Thoracic aorta (tissue), 2 donors: ENCODE data around the gene ATOH7. TPM values are rescaled to one million over a fixed set of nuclear protein-coding genes. Genes with fewer than 3 reads are reported as not detected.
"Not testable (repeated sequence)": the region's sequence is repeated elsewhere in the genome, so short reads cannot be mapped to it uniquely, and the experiment has no call there.

Experiments used
- ATAC-seq: fragments of 150-250 bp; one replicate; pipeline ENCODE4 v1.8.0; 2017; ENCODE audit warnings: low read depth; ENCODE audit not compliant: insufficient number of reproducible peaks, low FRiP score
- DNase-seq: peaks from one replicate; pipeline ENCODE4 v3.0.0-alpha.2; 2020; ENCODE audit warnings: low spot score
- H3K27ac ChIP-seq, 2 donors: fragments of 200-600 bp; sonication (generic); 1 replicate in 1 of 2; 2 replicates in 1 of 2; pipeline ENCODE4 v1.5.1; 2016; ENCODE audit warnings: mild to moderate bottlenecking in 2 of 2, moderate library complexity in 2 of 2
- H3K27me3 ChIP-seq: fragments of 200-600 bp; sonication (generic); replicated peaks from 2 replicates; pipeline ENCODE4 v1.6.0; 2016; ENCODE audit warnings: mild to moderate bottlenecking; ENCODE audit not compliant: insufficient read depth
- H3K36me3 ChIP-seq: fragments of 200-600 bp; sonication (generic); one replicate; pipeline ENCODE4 v1.5.1; 2016
- H3K4me1 ChIP-seq, 2 donors: fragments of 200-600 bp; sonication (generic); 1 replicate in 1 of 2; 2 replicates in 1 of 2; pipeline versions ENCODE4 v1.5.1 to v1.6.0; 2016; ENCODE audit warnings: low read depth in 2 of 2, mild to moderate bottlenecking in 1 of 2; ENCODE audit not compliant: control insufficient read depth in 1 of 2
- H3K4me3 ChIP-seq: fragments of 200-600 bp; sonication (generic); 2 replicates; pipeline ENCODE4 v1.5.1; 2016; ENCODE audit warnings: mild to moderate bottlenecking
- H3K9me3 ChIP-seq: fragments of 200-600 bp; sonication (generic); 2 replicates; pipeline ENCODE4 v1.5.1; 2016
- CTCF ChIP-seq: fragments of 200-600 bp; sonication (generic); IDR thresholded peaks from one replicate; pipeline ENCODE4 v1.5.1; 2019; ENCODE audit warnings: antibody characterized with exemption
- total RNA-seq, 2 donors: library from RNA; depleted of rRNA; stranded (reverse); fragments of >200 nt; gene quantifications; one replicate each; pipeline versions ENCODE4 v1.1.0 to v1.2.3, GENCODE V29; 2016

The ATOH7 gene
- total RNA-seq, 2 donors from 2014 or later, result not detected

- no peak for TF ChIP-seq CTCF
- DNase-seq, result no peak
- Histone ChIP-seq H3K4me3 (no peak overlapping the region), H3K9me3 (no peaks in the 10 kb centered on the region), H3K27me3 (no peaks in the 10 kb centered on the region), H3K4me1 (no peaks in the 10 kb centered on the region), H3K36me3 (no peaks in the 10 kb centered on the region), H3K27ac (no peak overlapping the region)
- no peak for ATAC-seq
Observed at GRCh38 chr10:68251625-68252495, 19.9 kb upstream of the ATOH7 start.

GRCh38 chr10:68251151-68251550, 19.2 kb upstream of the ATOH7 start:
- H3K27ac ChIP-seq, result no peak overlapping the region
- no peak for ATAC-seq
- no peaks in the 10 kb centered on the region for H3K9me3 ChIP-seq
- no peaks in the 10 kb centered on the region for H3K27me3 ChIP-seq
- H3K4me1 ChIP-seq, result no peaks in the 10 kb centered on the region
- no peak for DNase-seq
- TF ChIP-seq CTCF, result no peak
- H3K4me3 ChIP-seq, result no peak overlapping the region
- no peaks in the 10 kb centered on the region for H3K36me3 ChIP-seq

- Histone ChIP-seq H3K27me3 (no peaks in the 10 kb centered on the region), H3K4me3 (no peak overlapping the region), H3K36me3 (no peaks in the 10 kb centered on the region), H3K9me3 (no peaks in the 10 kb centered on the region), H3K4me1 (no peaks in the 10 kb centered on the region), H3K27ac (no peak overlapping the region)
- no peak for TF ChIP-seq CTCF
- DNase-seq (no peak), ATAC-seq (no peak)
Observed at GRCh38 chr10:68249297-68249696, 17.4 kb upstream of the ATOH7 start.

- no peak for TF ChIP-seq CTCF
- Histone ChIP-seq H3K27me3 (no peaks in the 10 kb centered on the region), H3K4me1 (no peaks in the 10 kb centered on the region), H3K27ac (no peak overlapping the region), H3K4me3 (no peak overlapping the region), H3K36me3 (no peaks in the 10 kb centered on the region), H3K9me3 (no peaks in the 10 kb centered on the region)
- no peak for ATAC-seq
- no peak for DNase-seq
Observed at GRCh38 chr10:68247931-68248330, 16.0 kb upstream of the ATOH7 start.

- not testable (repeated sequence) for H3K27me3 ChIP-seq, H3K4me3 ChIP-seq, DNase-seq, H3K36me3 ChIP-seq, H3K27ac ChIP-seq, ATAC-seq, H3K9me3 ChIP-seq, H3K4me1 ChIP-seq
Observed at GRCh38 chr10:68246397-68246796, 14.5 kb upstream of the ATOH7 start.

- H3K4me1 ChIP-seq, result no peaks in the 10 kb centered on the region
- ATAC-seq, result no peak
- DNase-seq, result no peak
- H3K27ac ChIP-seq, result no peak overlapping the region
- H3K4me3 ChIP-seq, result no peak overlapping the region
- TF ChIP-seq CTCF, result no peak
- H3K9me3 ChIP-seq, result no peaks in the 10 kb centered on the region
- H3K36me3 ChIP-seq, result no peaks in the 10 kb centered on the region
- no peaks in the 10 kb centered on the region for H3K27me3 ChIP-seq
Observed at GRCh38 chr10:68242051-68242450, 10.1 kb upstream of the ATOH7 start.
